Esophagus muscularis mucosa (tissue), 4 donors: ENCODE measurements around the gene FRRS1L. TPM values are rescaled to one million over a fixed set of nuclear protein-coding genes. Genes with fewer than 3 reads are reported as not detected.

Experiments
- DNase-seq: peaks from one replicate; pipeline ENCODE4 v3.0.0-alpha.2; 2017; ENCODE audit errors: extremely low spot score
- H3K27ac ChIP-seq, 4 donors: fragments of 200-600 bp; sonication (generic); replicated peaks in 1 of 4; 1 replicate in 3 of 4; 2 replicates in 1 of 4; pipeline ENCODE4 v1.5.1; 2016 to 2019; ENCODE audit warnings: mild to moderate bottlenecking in 1 of 4
- H3K27me3 ChIP-seq, 4 donors: fragments of 200-600 bp; sonication (generic); one replicate each; pipeline versions ENCODE4 v1.5.1 to v1.6.0; 2016 to 2019
- H3K36me3 ChIP-seq, 4 donors: fragments of 200-600 bp; sonication (generic); one replicate each; pipeline ENCODE4 v1.5.1; 2016 to 2019
- H3K4me1 ChIP-seq, 4 donors: fragments of 200-600 bp; sonication (generic); one replicate each; pipeline ENCODE4 v1.5.1; 2016 to 2019
- H3K4me3 ChIP-seq, 4 donors: fragments of 200-600 bp; sonication (generic); 1 replicate in 2 of 4; 2 replicates in 2 of 4; pipeline ENCODE4 v1.5.1; 2016 to 2019; ENCODE audit warnings: mild to moderate bottlenecking in 4 of 4, moderate library complexity in 1 of 4
- H3K9me3 ChIP-seq, 4 donors: fragments of 200-600 bp; sonication (generic); 1 replicate in 3 of 4; 2 replicates in 1 of 4; pipeline ENCODE4 v1.5.1; 2016 to 2019
- CTCF ChIP-seq, 3 experiments: fragments of 200-600 bp in 2 of 3; fragments of 450-650 bp in 1 of 3; sonication (generic) in 2 of 3; IDR thresholded peaks; one replicate each; pipeline ENCODE4 v1.5.1; 2017 to 2019; ENCODE audit warnings: antibody characterized with exemption in 3 of 3, mild to moderate bottlenecking in 2 of 3, moderate library complexity in 1 of 3
- EP300 ChIP-seq: sonication (generic); formaldehyde crosslinking; IDR thresholded peaks from one replicate; pipeline ENCODE4 v1.6.1; 2017; ENCODE audit warnings: antibody characterized with exemption
- POLR2A ChIP-seq: fragments of 450-650 bp; IDR thresholded peaks from one replicate; pipeline ENCODE4 v1.6.1; 2017; ENCODE audit warnings: antibody characterized with exemption, moderate library complexity, mild to moderate bottlenecking, low read depth
- POLR2AphosphoS5 ChIP-seq, 2 donors: sonication (generic); formaldehyde crosslinking; IDR thresholded peaks; one replicate each; pipeline ENCODE4 v1.6.1; 2017; ENCODE audit warnings: antibody characterized with exemption in 2 of 2
- WGBS: methylation state at CpG from one replicate; pipeline ENCODE4 v1.1.5; 2018; 5-methylcytosine and 5-hydroxymethylcytosine counted together
- intact Hi-C: fragments of 100-400 bp; cut with DNase I; formaldehyde crosslinking; loops from one replicate; pipeline ENCODE4 v1.15.1; 2023
- total RNA-seq, 4 donors: library from RNA; depleted of rRNA; stranded (reverse); fragments of >200 nt; gene quantifications; one replicate each; pipeline versions ENCODE4 v1.1.0 to v1.2.1, GENCODE V29; 2016

The FRRS1L gene
- total RNA-seq, 4 donors from 2014 or later, result 2.5 to 7.6 (median 5.3) TPM

- 89% methylated on average over 2 of the region's 2 CpGs for WGBS
- H3K36me3 ChIP-seq, result peaks cover 0 to 11% (median 0%) of the 10 kb centered on the region in 4 donors
- DNase-seq, result no peak
- H3K27ac ChIP-seq, result no peak overlapping the region
- no peak overlapping the region for H3K4me3 ChIP-seq
- no peaks in the 10 kb centered on the region for H3K27me3 ChIP-seq
- TF ChIP-seq POLR2AphosphoS5 (IDR thresholded peaks at IDR 0.05) (no peak), EP300 (no peak), CTCF (IDR thresholded peaks at IDR 0.05) (no peak), POLR2A (no peak)
- no peaks in the 10 kb centered on the region for H3K9me3 ChIP-seq
- H3K4me1 ChIP-seq, result no peaks in the 10 kb centered on the region
- intact Hi-C loops, result no loop called here
Observed at GRCh38 chr9:109206670-109207069, 39.6 kb upstream of the FRRS1L start.

- Histone ChIP-seq H3K9me3 (no peaks in the 10 kb centered on the region), H3K4me3 (no peak overlapping the region), H3K27ac (no peak overlapping the region), H3K36me3 (peaks cover 0 to 11% (median 0%) of the 10 kb centered on the region in 4 donors), H3K27me3 (no peaks in the 10 kb centered on the region), H3K4me1 (no peaks in the 10 kb centered on the region)
- TF ChIP-seq POLR2AphosphoS5 (IDR thresholded peaks at IDR 0.05), result no peak
- WGBS, result 73% methylated on average over 1 of the region's 1 CpG
- intact Hi-C loops, result no loop called here
- DNase-seq, result no peak
Observed at GRCh38 chr9:109205526-109205925, 38.5 kb upstream of the FRRS1L start.

GRCh38 chr9:109203761-109204360 lies 36.8 kb upstream of the FRRS1L start:
- Histone ChIP-seq H3K27ac (no peak overlapping the region), H3K27me3 (no peaks in the 10 kb centered on the region), H3K9me3 (no peaks in the 10 kb centered on the region), H3K4me3 (no peak overlapping the region), H3K36me3 (peaks cover 0 to 11% (median 0%) of the 10 kb centered on the region in 4 donors), H3K4me1 (no peaks in the 10 kb centered on the region)
- DNase-seq, result no peak
- no peak for TF ChIP-seq CTCF (IDR thresholded peaks at IDR 0.05)
- no peak for TF ChIP-seq EP300
- TF ChIP-seq POLR2AphosphoS5 (IDR thresholded peaks at IDR 0.05), result no peak
- no peak for TF ChIP-seq POLR2A
- 69% methylated on average over 4 of the region's 4 CpGs for WGBS
- intact Hi-C loops, result no loop called here

- H3K4me1 ChIP-seq, result no peaks in the 10 kb centered on the region
- no peak overlapping the region for H3K4me3 ChIP-seq
- no peak for DNase-seq
- intact Hi-C loops, result no loop called here
- no peaks in the 10 kb centered on the region for H3K9me3 ChIP-seq
- no peaks in the 10 kb centered on the region for H3K36me3 ChIP-seq
- no peaks in the 10 kb centered on the region for H3K27me3 ChIP-seq
- TF ChIP-seq POLR2A, result no peak
- TF ChIP-seq POLR2AphosphoS5 (IDR thresholded peaks at IDR 0.05), result no peak
- no peak for TF ChIP-seq CTCF (IDR thresholded peaks at IDR 0.05)
- no peak for TF ChIP-seq EP300
- no peak overlapping the region for H3K27ac ChIP-seq
- WGBS, result 70% methylated on average over 5 of the region's 5 CpGs
Observed at GRCh38 chr9:109199676-109200075, 32.6 kb upstream of the FRRS1L start.

GRCh38 chr9:109198736-109199382 lies 31.8 kb upstream of the FRRS1L start:
- no peaks in the 10 kb centered on the region for H3K4me1 ChIP-seq
- no peaks in the 10 kb centered on the region for H3K9me3 ChIP-seq
- intact Hi-C loops, result no loop called here
- TF ChIP-seq POLR2AphosphoS5 (IDR thresholded peaks at IDR 0.05), result no peak
- no peak for TF ChIP-seq CTCF (IDR thresholded peaks at IDR 0.05)
- TF ChIP-seq EP300, result no peak
- TF ChIP-seq POLR2A, result no peak
- DNase-seq, result no peak
- H3K36me3 ChIP-seq, result no peaks in the 10 kb centered on the region
- no peak overlapping the region for H3K27ac ChIP-seq
- H3K4me3 ChIP-seq, result no peak overlapping the region
- no peaks in the 10 kb centered on the region for H3K27me3 ChIP-seq
- WGBS, result 71% methylated on average over 6 of the region's 6 CpGs
